HFF-Myc (cell line): Measurements from ENCODE around the gene SFR1.

Experiments
- DNase-seq: peaks from one replicate; pipeline ENCODE4 v3.0.0-alpha.2; 2011; ENCODE audit warnings: low read depth; ENCODE audit errors: extremely low read depth
- H3K4me3 ChIP-seq: replicated peaks from 2 replicates; pipeline ENCODE4 v1.5.1; 2011; ENCODE audit warnings: low read depth, mild to moderate bottlenecking, control low read depth, low read length
- CTCF ChIP-seq: IDR thresholded peaks from 2 replicates; pipeline ENCODE4 v1.5.1; 2012; ENCODE audit warnings: mild to moderate bottlenecking, low read depth, low read length, control low read depth; ENCODE audit errors: missing control alignments

SFR1 gene

GRCh38 chr10:104080762-104081161 is 41.2 kb upstream of the SFR1 start:
- no peak overlapping the region for H3K4me3 ChIP-seq
- TF ChIP-seq CTCF = peak; percentile 50
- no peak for DNase-seq

DNA sequence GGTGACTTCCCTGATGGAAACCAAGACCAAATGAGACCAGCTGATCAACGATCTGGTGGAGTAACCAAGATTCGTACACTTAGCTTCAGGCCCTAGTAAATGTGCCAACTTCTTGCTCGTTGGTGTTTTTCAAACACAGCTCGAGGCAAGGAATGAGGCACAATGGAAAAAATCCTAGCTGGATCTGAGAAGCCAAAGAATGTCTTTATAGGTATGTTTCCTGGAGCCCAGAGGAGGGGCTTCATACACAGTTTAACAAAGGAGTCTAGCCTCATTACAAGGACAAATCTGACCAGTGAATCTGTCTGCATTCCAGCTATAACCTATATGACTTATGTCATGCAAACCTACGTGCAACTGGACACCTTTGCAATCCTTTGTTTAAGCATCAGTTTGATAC is 40.0 kb upstream of the SFR1 start:
- TF ChIP-seq CTCF = no peak
- H3K4me3 ChIP-seq = no peak overlapping the region
- no peak for DNase-seq

- DNase-seq = no peak
- H3K4me3 ChIP-seq = no peak overlapping the region
- TF ChIP-seq CTCF = no peak
Measured at GRCh38 chr10:104084482-104085142, 37.4 kb upstream of the SFR1 start.

DNA sequence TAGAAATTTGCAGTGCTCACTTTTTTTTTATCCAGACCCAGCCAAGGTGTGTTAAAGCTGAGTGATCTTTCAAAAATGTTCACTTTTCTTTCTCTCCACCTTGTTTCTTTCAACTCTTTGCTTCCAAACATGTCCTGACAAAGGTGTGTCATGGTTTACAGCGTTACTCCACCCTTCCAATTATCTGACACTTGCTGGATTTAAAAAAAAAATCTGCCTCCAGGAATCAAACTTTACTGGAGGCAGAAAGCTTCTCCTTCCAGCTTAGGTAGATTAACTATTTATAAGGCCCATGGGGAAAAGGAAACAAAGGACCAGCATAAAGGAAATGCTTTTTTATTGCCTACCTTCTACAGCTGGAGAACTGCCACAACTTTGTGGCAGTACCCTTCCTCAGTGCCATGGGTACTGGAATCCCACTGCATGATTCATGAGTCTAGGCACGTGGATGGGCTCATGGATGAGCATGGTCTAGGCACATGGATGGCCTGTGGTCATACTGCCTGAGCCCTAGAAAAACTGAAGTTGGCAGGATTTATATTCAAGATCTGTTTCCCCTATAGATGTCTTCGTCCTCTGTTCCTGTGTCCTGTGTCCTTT is 36.1 kb upstream of the SFR1 start, which contains the start of gene COL17A1:
TSS of gene COL17A1 (minus strand) at position 80 of the 600 bp plus-strand sequence. CDS start 5,207 bp downstream, outside the sequence.
- H3K4me3 ChIP-seq = no peak within 1 kb of the TSS
- TF ChIP-seq CTCF = no peak
- no peak for DNase-seq

GRCh38 chr10:104088239-104088638 is 33.7 kb upstream of the SFR1 start:
- DNase-seq = no peak
- TF ChIP-seq CTCF = no peak
- H3K4me3 ChIP-seq = no peak overlapping the region

DNA sequence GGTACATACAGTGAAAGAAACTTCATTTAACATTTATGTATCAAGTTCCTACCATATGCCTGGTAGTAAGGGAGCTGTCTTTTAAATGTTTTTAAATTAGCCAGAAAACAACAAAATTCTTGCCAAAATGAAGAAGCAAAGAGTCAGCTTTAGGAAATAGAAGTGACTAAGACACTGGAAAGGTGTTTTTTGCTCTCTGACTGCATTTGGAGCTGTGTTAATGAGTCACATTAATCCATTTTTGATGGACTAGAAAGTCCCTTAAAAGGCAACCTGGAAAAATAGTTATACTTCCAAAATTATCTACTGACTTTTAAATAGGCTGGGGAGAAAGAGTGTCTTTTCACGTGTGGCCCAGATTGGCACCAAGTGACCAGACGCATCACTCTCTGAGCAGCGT is 32.4 kb upstream of the SFR1 start:
- no peak overlapping the region for H3K4me3 ChIP-seq
- DNase-seq = no peak
- no peak for TF ChIP-seq CTCF
